Left cardiac atrium (tissue), 4 donors: ENCODE results near the gene OCSTAMP. TPM values are rescaled to one million over a fixed set of nuclear protein-coding genes. Genes with fewer than 3 reads are reported as not detected.

ENCODE experiments used
- ATAC-seq, 2 donors: fragments of 200-7000 bp; cut with Tn5 transposase; one replicate each; pipeline ENCODE4 v1.9.1; 2020; ENCODE audit warnings: mild to moderate bottlenecking in 2 of 2, moderate library complexity in 2 of 2
- DNase-seq: peaks from one replicate; pipeline ENCODE4 v3.0.0-alpha.2; 2020
- intact Hi-C, 2 donors: fragments of 100-400 bp; cut with DNase I; formaldehyde crosslinking; loops; one replicate each; pipeline versions ENCODE4 v1.14.1 to v1.15.1; 2022 to 2023
- long read RNA-seq: library from polyadenylated mRNA; unstranded; transcript quantifications from one replicate; pipeline ENCODE4 v2.0.0, GENCODE V29; 2021
- total RNA-seq, 2 donors: library from RNA; stranded (reverse); fragmentation: NEBNext Ultra II Directional; extraction: Animal tissue kit (Norgen Biotek cat#: 25700); gene quantifications; one replicate each; pipeline ENCODE4 v1.2.1, GENCODE V29; 2021
- donor health status: DM: no; HTN: yes; CAD: no.
- donor health status: DM: no; HTN: yes; CAD: no; lungs with severe emphysema.
- donor health status: DM: yes; HTN: yes; CAD: no.
- donor health status: Dilated cardiomyopathy.

Gene OCSTAMP
- not detected for total RNA-seq
- long read RNA-seq, result 0 reads

- intact Hi-C loops, result no loop called here
- ATAC-seq (no peak), DNase-seq (no peak)
Observed at GRCh38 chr20:46550461-46550860, at the start of gene OCSTAMP. Gene OCSTAMP, minus strand, starts transcription at chr20:46550654. Its CDS starts 94 bp downstream, at chr20:46550560.

GRCh38 chr20:46599227-46599987 lies 49.0 kb upstream of the OCSTAMP start:
- intact Hi-C loops, result no loop called here
- ATAC-seq (no peak), DNase-seq (no peak)

GRCh38 chr20:46595933-46596332 lies 45.5 kb upstream of the OCSTAMP start:
- ATAC-seq (no peak), DNase-seq (no peak)
- intact Hi-C loops, result no loop called here

- DNase-seq, result no peak
- no peak for ATAC-seq
- intact Hi-C loops, result no loop called here
Observed at GRCh38 chr20:46594725-46595124, 44.3 kb upstream of the OCSTAMP start.

- DNase-seq (no peak), ATAC-seq (no peak)
- intact Hi-C loops, result no loop called here
Observed at GRCh38 chr20:46592580-46593362, 42.3 kb upstream of the OCSTAMP start.

GRCh38 chr20:46590443-46590842 lies 40.0 kb upstream of the OCSTAMP start:
- intact Hi-C loops, result no loop called here
- no peak for ATAC-seq
- DNase-seq, result no peak

GRCh38 chr20:46588532-46589511 lies 38.4 kb upstream of the OCSTAMP start:
- ATAC-seq (no peak), DNase-seq (no peak)
- intact Hi-C loops, result no loop called here

GRCh38 chr20:46587986-46588385 lies 37.5 kb upstream of the OCSTAMP start:
- intact Hi-C loops, result no loop called here
- ATAC-seq (no peak), DNase-seq (no peak)

GRCh38 chr20:46586724-46587123 lies 36.3 kb upstream of the OCSTAMP start:
- intact Hi-C loops, result no loop called here
- ATAC-seq (no peak), DNase-seq (no peak)

GRCh38 chr20:46584508-46584907 lies 34.1 kb upstream of the OCSTAMP start:
- DNase-seq (no peak), ATAC-seq (no peak)
- intact Hi-C loops, result no loop called here

- no peak for ATAC-seq
- no peak for DNase-seq
- intact Hi-C loops, result no loop called here
Observed at GRCh38 chr20:46583411-46584214, 33.2 kb upstream of the OCSTAMP start.

GRCh38 chr20:46582648-46583047 lies 32.2 kb upstream of the OCSTAMP start:
- intact Hi-C loops, result no loop called here
- no peak for ATAC-seq
- DNase-seq, result no peak

- no peak for DNase-seq
- intact Hi-C loops, result no loop called here
- no peak for ATAC-seq
Observed at GRCh38 chr20:46581391-46581790, 30.9 kb upstream of the OCSTAMP start.

- DNase-seq (no peak), ATAC-seq (no peak)
- intact Hi-C loops, result no loop called here
Observed at GRCh38 chr20:46580613-46581205, 30.3 kb upstream of the OCSTAMP start.

GRCh38 chr20:46578745-46579144 lies 28.3 kb upstream of the OCSTAMP start:
- intact Hi-C loops, result no loop called here
- DNase-seq (no peak), ATAC-seq (no peak)

GRCh38 chr20:46576774-46577395 lies 26.4 kb upstream of the OCSTAMP start:
- no peak for DNase-seq
- intact Hi-C loops, result no loop called here
- ATAC-seq, result no peak

- ATAC-seq (no peak), DNase-seq (no peak)
- intact Hi-C loops, result no loop called here
Observed at GRCh38 chr20:46575937-46576461, 25.5 kb upstream of the OCSTAMP start.

GRCh38 chr20:46575394-46575793 lies 24.9 kb upstream of the OCSTAMP start:
- DNase-seq (no peak), ATAC-seq (no peak)
- intact Hi-C loops, result no loop called here
